ENCODE measurements around the gene PEX5. TPM values are rescaled to one million over a fixed set of nuclear protein-coding genes. Genes with fewer than 3 reads are reported as not detected.

Gene PEX5
- 25.9 and 80.8 TPM in 2 replicates for total RNA-seq (2014; rRNA removed; shearing (Covaris generic); ENCODE audit: low replicate concordance)

- Histone ChIP-seq H3K9me3 (ENCODE audit: low read length) (no peaks in the 10 kb centered on the region), H2AFZ (ENCODE audit: low read length) (peak within 1 kb of the TSS; percentile 54), H3K27me3 (ENCODE audit: low read length) (no peaks in the 10 kb centered on the region), H3K4me3 (ENCODE audit: low read length) (peak within 1 kb of the TSS; percentile 95), H3K4me1 (ENCODE audit: low read length) (peaks cover 30% of the 10 kb centered on the region), H4K20me1 (ENCODE audit: insufficient read depth, low read depth, low read length) (no peaks in the 10 kb centered on the region), H3K79me2 (ENCODE audit: low read length) (peaks cover 49% of the 10 kb centered on the region), H3K4me2 (ENCODE audit: low read depth, low read length, poor library complexity, severe bottlenecking) (peak within 1 kb of the TSS; percentile 77), H3K9ac (ENCODE audit: low read length) (peak within 1 kb of the TSS; percentile 94), H3K9me2 (replicated peaks; ENCODE audit: insufficient read depth, low read length) (no peaks in the 10 kb centered on the region), H3K36me3 (ENCODE audit: insufficient read depth, low read length) (peaks cover 33% of the 10 kb centered on the region), H3K27ac (ENCODE audit: low read length) (peak within 1 kb of the TSS; percentile 77)
- peak; percentile 98 for DNase-seq
Observed at GRCh38 chr12:7189398-7190267, at the start of gene PEX5. TSS of gene PEX5 (plus strand) at chr12:7189686. CDS start at chr12:7190378, 692 bp downstream.

- Histone ChIP-seq H3K9me2 (replicated peaks; ENCODE audit: insufficient read depth, low read length) (no peaks in the 10 kb centered on the region), H4K20me1 (ENCODE audit: insufficient read depth, low read depth, low read length) (no peaks in the 10 kb centered on the region), H3K27me3 (ENCODE audit: low read length) (no peaks in the 10 kb centered on the region), H3K36me3 (ENCODE audit: insufficient read depth, low read length) (no peaks in the 10 kb centered on the region), H3K4me3 (ENCODE audit: low read length) (no peak overlapping the region), H3K9me3 (ENCODE audit: low read length) (no peaks in the 10 kb centered on the region), H3K4me1 (ENCODE audit: low read length) (no peaks in the 10 kb centered on the region), H3K9ac (ENCODE audit: low read length) (no peak overlapping the region), H3K27ac (ENCODE audit: low read length) (no peak overlapping the region), H2AFZ (ENCODE audit: low read length) (no peak overlapping the region), H3K79me2 (ENCODE audit: low read length) (no peaks in the 10 kb centered on the region), H3K4me2 (ENCODE audit: low read depth, low read length, poor library complexity, severe bottlenecking) (no peak overlapping the region)
- no peak for DNase-seq
Observed at GRCh38 chr12:7141351-7142005, 48.0 kb upstream of the PEX5 start.

- Histone ChIP-seq H3K4me3 (ENCODE audit: low read length) (no peak overlapping the region), H3K27me3 (ENCODE audit: low read length) (no peaks in the 10 kb centered on the region), H3K9me2 (replicated peaks; ENCODE audit: insufficient read depth, low read length) (no peaks in the 10 kb centered on the region), H3K9me3 (ENCODE audit: low read length) (no peaks in the 10 kb centered on the region), H4K20me1 (ENCODE audit: insufficient read depth, low read depth, low read length) (no peaks in the 10 kb centered on the region), H2AFZ (ENCODE audit: low read length) (no peak overlapping the region), H3K36me3 (ENCODE audit: insufficient read depth, low read length) (no peaks in the 10 kb centered on the region), H3K4me2 (ENCODE audit: low read depth, low read length, poor library complexity, severe bottlenecking) (no peak overlapping the region), H3K79me2 (ENCODE audit: low read length) (no peaks in the 10 kb centered on the region), H3K27ac (ENCODE audit: low read length) (no peak overlapping the region), H3K9ac (ENCODE audit: low read length) (no peak overlapping the region), H3K4me1 (ENCODE audit: low read length) (no peaks in the 10 kb centered on the region)
- peak; percentile 91 for DNase-seq
Observed at GRCh38 chr12:7142056-7142644, 47.3 kb upstream of the PEX5 start.

- H3K9me3 ChIP-seq (ENCODE audit: low read length) = no peaks in the 10 kb centered on the region
- H3K4me3 ChIP-seq (ENCODE audit: low read length) = no peak overlapping the region
- H3K27ac ChIP-seq (ENCODE audit: low read length) = no peak overlapping the region
- H3K27me3 ChIP-seq (ENCODE audit: low read length) = no peaks in the 10 kb centered on the region
- H3K9me2 ChIP-seq (replicated peaks; ENCODE audit: insufficient read depth, low read length) = no peaks in the 10 kb centered on the region
- no peaks in the 10 kb centered on the region for H4K20me1 ChIP-seq (ENCODE audit: insufficient read depth, low read depth, low read length)
- no peak for DNase-seq
- H3K79me2 ChIP-seq (ENCODE audit: low read length) = no peaks in the 10 kb centered on the region
- no peaks in the 10 kb centered on the region for H3K36me3 ChIP-seq (ENCODE audit: insufficient read depth, low read length)
- H3K4me2 ChIP-seq (ENCODE audit: low read depth, low read length, poor library complexity, severe bottlenecking) = no peak overlapping the region
- H2AFZ ChIP-seq (ENCODE audit: low read length) = no peak overlapping the region
- no peak overlapping the region for H3K9ac ChIP-seq (ENCODE audit: low read length)
- no peaks in the 10 kb centered on the region for H3K4me1 ChIP-seq (ENCODE audit: low read length)
Observed at GRCh38 chr12:7142809-7143465, 46.5 kb upstream of the PEX5 start.

GRCh38 chr12:7143564-7143963, 45.9 kb upstream of the PEX5 start:
- Histone ChIP-seq H4K20me1 (ENCODE audit: insufficient read depth, low read depth, low read length) (no peaks in the 10 kb centered on the region), H3K27me3 (ENCODE audit: low read length) (no peaks in the 10 kb centered on the region), H3K79me2 (ENCODE audit: low read length) (no peaks in the 10 kb centered on the region), H3K9ac (ENCODE audit: low read length) (no peak overlapping the region), H3K27ac (ENCODE audit: low read length) (no peak overlapping the region), H3K4me2 (ENCODE audit: low read depth, low read length, poor library complexity, severe bottlenecking) (no peak overlapping the region), H3K4me3 (ENCODE audit: low read length) (no peak overlapping the region), H3K4me1 (ENCODE audit: low read length) (no peaks in the 10 kb centered on the region), H3K36me3 (ENCODE audit: insufficient read depth, low read length) (no peaks in the 10 kb centered on the region), H2AFZ (ENCODE audit: low read length) (no peak overlapping the region), H3K9me2 (replicated peaks; ENCODE audit: insufficient read depth, low read length) (no peaks in the 10 kb centered on the region), H3K9me3 (ENCODE audit: low read length) (no peaks in the 10 kb centered on the region)
- no peak for DNase-seq

GRCh38 chr12:7144414-7145120, 44.9 kb upstream of the PEX5 start:
- Histone ChIP-seq H3K27me3 (ENCODE audit: low read length) (no peaks in the 10 kb centered on the region), H3K27ac (ENCODE audit: low read length) (no peak overlapping the region), H3K9me3 (ENCODE audit: low read length) (no peaks in the 10 kb centered on the region), H3K9me2 (replicated peaks; ENCODE audit: insufficient read depth, low read length) (no peaks in the 10 kb centered on the region), H3K4me1 (ENCODE audit: low read length) (no peaks in the 10 kb centered on the region), H3K9ac (ENCODE audit: low read length) (no peak overlapping the region), H4K20me1 (ENCODE audit: insufficient read depth, low read depth, low read length) (no peaks in the 10 kb centered on the region), H3K36me3 (ENCODE audit: insufficient read depth, low read length) (no peaks in the 10 kb centered on the region), H3K4me3 (ENCODE audit: low read length) (no peak overlapping the region), H3K79me2 (ENCODE audit: low read length) (no peaks in the 10 kb centered on the region), H3K4me2 (ENCODE audit: low read depth, low read length, poor library complexity, severe bottlenecking) (no peak overlapping the region), H2AFZ (ENCODE audit: low read length) (no peak overlapping the region)
- DNase-seq = peak; percentile 79

- H3K9me3 ChIP-seq (ENCODE audit: low read length) = no peaks in the 10 kb centered on the region
- H3K9me2 ChIP-seq (replicated peaks; ENCODE audit: insufficient read depth, low read length) = no peaks in the 10 kb centered on the region
- H3K4me1 ChIP-seq (ENCODE audit: low read length) = no peaks in the 10 kb centered on the region
- H4K20me1 ChIP-seq (ENCODE audit: insufficient read depth, low read depth, low read length) = no peaks in the 10 kb centered on the region
- no peak overlapping the region for H3K27ac ChIP-seq (ENCODE audit: low read length)
- no peaks in the 10 kb centered on the region for H3K36me3 ChIP-seq (ENCODE audit: insufficient read depth, low read length)
- H3K79me2 ChIP-seq (ENCODE audit: low read length) = no peaks in the 10 kb centered on the region
- H3K9ac ChIP-seq (ENCODE audit: low read length) = no peak overlapping the region
- no peak overlapping the region for H3K4me2 ChIP-seq (ENCODE audit: low read depth, low read length, poor library complexity, severe bottlenecking)
- no peaks in the 10 kb centered on the region for H3K27me3 ChIP-seq (ENCODE audit: low read length)
- H3K4me3 ChIP-seq (ENCODE audit: low read length) = no peak overlapping the region
- DNase-seq = no peak
- no peak overlapping the region for H2AFZ ChIP-seq (ENCODE audit: low read length)
Observed at GRCh38 chr12:7145671-7146070, 43.8 kb upstream of the PEX5 start.
